Stimulated activated naive CD8-positive, alpha-beta T cell treated with anti-CD3 and anti-CD28 coated beads, Interleukin-15, amount 100 ng/mL, for 72 hours (primary cell): ENCODE measurements around the gene RMC1.
"Not testable (repeated sequence)": the region's sequence is repeated elsewhere in the genome, so short reads cannot be mapped to it uniquely, and the experiment has no call there.

Source experiments
- ATAC-seq: fragments of 150-1000 bp; cut with Tn5 transposase; 2 replicates; pipeline ENCODE4 v1.10.0; 2021; ENCODE audit warnings: mild to moderate bottlenecking, moderate library complexity
- DNase-seq, 2 donors: peaks; one replicate each; pipeline ENCODE4 v3.0.0; 2021 to 2022
- H3K27ac Mint-ChIP-seq, 2 donors: one replicate each; pipeline ENCODE4 v1.8.0; 2022; ENCODE audit warnings: mild to moderate bottlenecking in 2 of 2, mixed read lengths in 2 of 2, moderate library complexity in 2 of 2
- H3K27me3 Mint-ChIP-seq: one replicate; pipeline ENCODE4 v1.8.0; 2022; ENCODE audit warnings: mixed read lengths
- H3K4me1 Mint-ChIP-seq: one replicate; pipeline ENCODE4 v1.8.0; 2022; ENCODE audit warnings: mild to moderate bottlenecking, mixed read lengths
- H3K4me3 Mint-ChIP-seq, 2 donors: one replicate each; pipeline ENCODE4 v1.8.0; 2022; ENCODE audit warnings: mild to moderate bottlenecking in 2 of 2, mixed read lengths in 2 of 2, moderate library complexity in 1 of 2
- H3K9me3 Mint-ChIP-seq, 2 donors: one replicate each; pipeline ENCODE4 v1.8.0; 2022; ENCODE audit warnings: mixed read lengths in 2 of 2

RMC1 gene

GRCh38 chr18:23575309-23575651 is 72.0 kb downstream of the RMC1 start:
- Mint-ChIP-seq H3K9me3 (no peaks in the 10 kb centered on the region), H3K4me1 (peaks cover 44% of the 10 kb centered on the region), H3K27ac (no peak overlapping the region), H3K4me3 (no peak overlapping the region), H3K27me3 (no peaks in the 10 kb centered on the region)
- ATAC-seq (no peak), DNase-seq (no peak)

GRCh38 chr18:23577521-23577920 is 74.2 kb downstream of the RMC1 start:
- H3K27ac Mint-ChIP-seq, H3K9me3 Mint-ChIP-seq, H3K4me3 Mint-ChIP-seq, H3K27me3 Mint-ChIP-seq, DNase-seq, ATAC-seq: not testable (repeated sequence)
- H3K4me1 Mint-ChIP-seq, result peaks cover 53% of the 10 kb centered on the region

- DNase-seq (no peak), ATAC-seq (no peak)
- H3K4me3 Mint-ChIP-seq, result no peak overlapping the region
- no peaks in the 10 kb centered on the region for H3K9me3 Mint-ChIP-seq
- no peaks in the 10 kb centered on the region for H3K27me3 Mint-ChIP-seq
- no peak overlapping the region for H3K27ac Mint-ChIP-seq
- peaks cover 56% of the 10 kb centered on the region for H3K4me1 Mint-ChIP-seq
These were observed 74.9 kb downstream of the RMC1 start for GRCh38 chr18:23578067-23578701.

DNA sequence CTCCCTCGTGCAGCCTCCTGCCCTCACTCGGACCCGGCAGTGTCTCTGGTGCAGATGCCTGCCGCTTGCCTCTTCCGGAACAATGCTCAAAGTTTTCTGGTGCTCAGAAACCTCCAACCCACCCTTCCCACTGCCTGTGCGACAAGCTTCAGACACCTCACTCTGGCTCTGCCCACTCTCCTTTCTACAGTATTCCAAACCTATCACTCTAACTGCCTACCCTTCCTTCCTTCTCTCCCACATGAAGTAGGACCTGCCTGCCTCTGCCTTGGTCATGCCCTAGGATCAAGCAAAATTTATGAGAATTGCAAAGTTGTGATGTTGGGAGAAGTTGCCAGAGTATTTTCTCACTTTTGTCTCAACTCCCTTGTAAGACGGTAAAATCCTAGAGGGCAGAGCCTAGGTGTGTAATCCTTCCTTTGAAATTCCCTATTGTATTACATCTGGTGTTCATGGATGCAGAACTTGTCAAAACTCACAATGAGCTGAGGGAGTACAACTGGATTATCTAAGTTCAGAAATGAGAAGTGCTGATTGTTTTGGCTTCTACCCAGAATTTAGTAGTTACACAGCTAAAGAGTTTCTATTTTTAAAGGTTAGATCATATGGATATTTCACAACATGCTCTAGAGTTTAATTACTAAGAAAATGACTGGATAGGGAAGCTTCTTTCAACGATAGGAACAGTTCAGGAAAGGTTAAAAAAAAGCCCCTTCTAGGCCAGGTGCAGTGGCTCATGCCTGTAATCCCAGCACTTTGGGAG is 75.8 kb downstream of the RMC1 start:
- Mint-ChIP-seq H3K27ac (no peak overlapping the region), H3K4me1 (peaks cover 56% of the 10 kb centered on the region), H3K9me3 (no peaks in the 10 kb centered on the region), H3K4me3 (no peak overlapping the region), H3K27me3 (no peaks in the 10 kb centered on the region)
- DNase-seq, result no peak
- ATAC-seq, result no peak

GRCh38 chr18:23580677-23581367 is 77.5 kb downstream of the RMC1 start:
- peaks cover 58% of the 10 kb centered on the region for H3K4me1 Mint-ChIP-seq
- no peak overlapping the region for H3K27ac Mint-ChIP-seq
- no peaks in the 10 kb centered on the region for H3K27me3 Mint-ChIP-seq
- no peak overlapping the region for H3K4me3 Mint-ChIP-seq
- DNase-seq (no peak), ATAC-seq (no peak)
- H3K9me3 Mint-ChIP-seq, result no peaks in the 10 kb centered on the region
